Measurements from ENCODE around the gene ASCC3. TPM values are rescaled to one million over a fixed set of nuclear protein-coding genes. Genes with fewer than 3 reads are reported as not detected.

Gene ASCC3
- total RNA-seq, 4 donors from 2014 or later = 21.2 to 41.4 (median 28.5) TPM

DNA sequence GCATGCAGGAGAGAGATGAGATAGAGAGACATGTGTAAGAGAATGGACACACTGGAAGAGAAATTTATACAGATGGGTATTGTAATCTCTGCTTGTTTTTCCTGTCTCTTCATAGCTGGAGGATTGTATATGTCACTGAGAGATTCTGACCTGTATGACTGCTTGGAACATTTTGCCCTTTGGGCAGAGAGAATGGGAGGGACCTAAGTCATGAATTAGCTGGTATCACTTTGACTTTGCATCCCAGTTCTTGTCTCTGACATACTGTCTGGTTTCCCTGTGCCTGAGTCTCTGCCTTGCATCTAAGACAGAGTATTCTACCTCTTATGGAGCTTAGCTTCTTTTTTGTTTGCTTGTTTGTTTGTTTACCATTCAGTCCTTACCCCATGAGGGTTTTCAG lies 37.0 kb upstream of the ASCC3 start:
- no peaks in the 10 kb centered on the region for H3K27me3 ChIP-seq
- no peaks in the 10 kb centered on the region for H3K4me1 ChIP-seq
- no peaks in the 10 kb centered on the region for H3K36me3 ChIP-seq
- TF ChIP-seq POLR2A (IDR thresholded peaks at IDR 0.05) = no peak
- no peak for TF ChIP-seq EP300 (IDR thresholded peaks at IDR 0.05)
- TF ChIP-seq POLR2AphosphoS5 (IDR thresholded peaks at IDR 0.05) = no peak
- TF ChIP-seq, protein P1, sequence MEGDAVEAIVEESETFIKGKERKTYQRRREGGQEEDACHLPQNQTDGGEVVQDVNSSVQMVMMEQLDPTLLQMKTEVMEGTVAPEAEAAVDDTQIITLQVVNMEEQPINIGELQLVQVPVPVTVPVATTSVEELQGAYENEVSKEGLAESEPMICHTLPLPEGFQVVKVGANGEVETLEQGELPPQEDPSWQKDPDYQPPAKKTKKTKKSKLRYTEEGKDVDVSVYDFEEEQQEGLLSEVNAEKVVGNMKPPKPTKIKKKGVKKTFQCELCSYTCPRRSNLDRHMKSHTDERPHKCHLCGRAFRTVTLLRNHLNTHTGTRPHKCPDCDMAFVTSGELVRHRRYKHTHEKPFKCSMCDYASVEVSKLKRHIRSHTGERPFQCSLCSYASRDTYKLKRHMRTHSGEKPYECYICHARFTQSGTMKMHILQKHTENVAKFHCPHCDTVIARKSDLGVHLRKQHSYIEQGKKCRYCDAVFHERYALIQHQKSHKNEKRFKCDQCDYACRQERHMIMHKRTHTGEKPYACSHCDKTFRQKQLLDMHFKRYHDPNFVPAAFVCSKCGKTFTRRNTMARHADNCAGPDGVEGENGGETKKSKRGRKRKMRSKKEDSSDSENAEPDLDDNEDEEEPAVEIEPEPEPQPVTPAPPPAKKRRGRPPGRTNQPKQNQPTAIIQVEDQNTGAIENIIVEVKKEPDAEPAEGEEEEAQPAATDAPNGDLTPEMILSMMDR (IDR thresholded peaks at IDR 0.05) = no peak
- H3K4me3 ChIP-seq = no peak overlapping the region
- no peaks in the 10 kb centered on the region for H3K9me3 ChIP-seq
- no peak for ATAC-seq
- H3K27ac ChIP-seq = no peak overlapping the region

DNA sequence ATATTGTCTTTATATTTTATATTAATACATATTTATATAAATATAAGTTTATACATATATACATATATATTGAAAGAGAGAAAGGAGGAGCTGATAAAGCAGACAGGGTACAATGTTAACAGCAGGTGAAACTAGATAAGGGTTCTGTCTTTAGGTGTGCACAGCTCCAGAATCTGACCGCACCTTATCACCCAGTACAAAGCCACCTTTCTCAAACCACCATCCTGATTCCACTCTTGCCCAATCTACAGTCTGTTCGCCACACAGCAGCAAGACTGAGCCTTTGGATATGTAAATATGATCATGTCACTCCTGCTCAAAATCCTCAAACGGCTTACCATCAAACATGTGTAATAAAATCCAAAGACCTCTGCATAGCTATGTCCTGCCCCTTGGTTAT lies 34.7 kb upstream of the ASCC3 start:
- no peaks in the 10 kb centered on the region for H3K36me3 ChIP-seq
- no peak overlapping the region for H3K4me3 ChIP-seq
- 79 to 91% methylated on average over 3 of the region's 3 CpGs for WGBS, 2 donors (ENCODE audit: low coverage in 1 of 2)
- no peak for ATAC-seq
- TF ChIP-seq POLR2AphosphoS5 (IDR thresholded peaks at IDR 0.05) = no peak
- no peak for TF ChIP-seq POLR2A (IDR thresholded peaks at IDR 0.05)
- TF ChIP-seq, protein P1 (IDR thresholded peaks at IDR 0.05) = no peak
- TF ChIP-seq EP300 (IDR thresholded peaks at IDR 0.05) = no peak
- H3K27ac ChIP-seq = no peak overlapping the region
- H3K9me3 ChIP-seq = no peaks in the 10 kb centered on the region
- H3K27me3 ChIP-seq = no peaks in the 10 kb centered on the region
- H3K4me1 ChIP-seq = no peaks in the 10 kb centered on the region

DNA sequence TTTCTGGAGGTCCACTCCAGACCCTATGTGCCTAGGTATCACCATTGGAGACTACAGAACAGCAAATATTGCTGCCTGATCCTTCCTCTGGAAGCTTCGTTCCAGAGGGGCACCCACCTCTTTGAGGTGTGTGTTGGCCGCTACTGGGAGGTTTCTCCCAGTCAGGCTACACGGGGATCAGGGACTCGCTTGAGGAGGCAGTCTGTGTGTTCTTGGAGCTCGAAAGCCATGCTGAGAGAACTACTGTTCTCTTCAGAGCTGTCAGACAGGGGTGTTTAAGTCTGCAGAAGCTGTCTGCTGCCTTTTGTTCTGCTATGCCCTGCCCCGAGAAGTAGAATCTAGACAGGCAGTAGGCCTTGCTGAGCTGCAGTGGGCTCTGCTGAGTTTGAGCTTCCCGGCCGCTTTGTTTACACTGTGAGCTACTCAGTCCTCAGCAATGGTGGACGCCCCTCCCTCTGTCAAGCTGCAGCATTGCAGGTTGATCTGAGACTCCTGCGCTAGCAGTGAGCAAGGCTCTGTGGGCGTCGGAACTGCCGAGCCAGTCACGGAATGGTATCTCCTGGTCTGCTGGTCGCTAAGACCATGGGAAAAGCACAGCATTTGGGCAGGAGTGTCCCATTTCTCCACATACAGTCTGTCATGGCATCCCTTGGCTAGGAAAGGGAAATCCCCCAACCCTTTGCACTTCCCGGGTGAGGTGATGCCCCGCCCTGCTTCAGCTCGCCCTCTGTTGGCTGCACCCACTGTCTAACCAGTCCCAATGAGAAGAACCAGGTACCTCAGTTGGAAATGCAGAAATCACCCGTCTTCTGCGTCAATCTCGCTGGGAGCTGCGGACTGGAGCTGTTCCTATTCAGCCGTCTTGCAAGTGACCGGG lies 32.5 kb upstream of the ASCC3 start:
- Histone ChIP-seq H3K4me3 (no peak overlapping the region), H3K36me3 (no peaks in the 10 kb centered on the region), H3K27ac (no peak overlapping the region), H3K4me1 (no peaks in the 10 kb centered on the region), H3K9me3 (no peaks in the 10 kb centered on the region), H3K27me3 (no peaks in the 10 kb centered on the region)
- 72 to 93% methylated on average over 8 to 10 of the region's 24 CpGs for WGBS, 2 donors (ENCODE audit: low coverage in 1 of 2)
- TF ChIP-seq POLR2AphosphoS5 (IDR thresholded peaks at IDR 0.05) (no peak), EP300 (IDR thresholded peaks at IDR 0.05) (no peak), POLR2A (IDR thresholded peaks at IDR 0.05) (no peak)
- TF ChIP-seq, protein P1 (IDR thresholded peaks at IDR 0.05) = no peak
- no peak for ATAC-seq

DNA sequence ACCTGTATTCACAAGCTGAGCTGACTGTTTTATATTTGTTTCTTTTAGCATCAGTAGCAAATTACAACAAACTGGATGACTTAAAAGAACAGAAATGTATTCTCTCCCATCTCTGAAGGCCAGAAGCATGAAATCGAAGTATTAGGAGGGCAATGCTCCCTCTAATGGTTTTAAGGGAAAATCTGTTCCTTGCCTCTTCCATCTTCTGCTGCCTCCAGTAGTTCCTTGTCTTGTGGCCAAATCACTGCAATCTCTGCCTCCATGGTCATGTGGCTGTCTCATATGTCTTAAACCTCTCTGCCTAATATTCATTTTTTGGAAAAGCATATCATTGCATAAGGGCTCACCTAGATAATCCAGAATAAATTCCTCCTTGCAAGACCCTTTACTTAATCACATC lies 25.2 kb upstream of the ASCC3 start:
- WGBS, 2 donors (ENCODE audit: low coverage in 1 of 2) = 50 to 58% methylated on average over 1 of the region's 1 CpG
- Histone ChIP-seq H3K9me3 (no peaks in the 10 kb centered on the region), H3K4me1 (no peaks in the 10 kb centered on the region), H3K36me3 (no peaks in the 10 kb centered on the region), H3K4me3 (no peak overlapping the region), H3K27me3 (no peaks in the 10 kb centered on the region), H3K27ac (no peak overlapping the region)
- ATAC-seq = no peak
- TF ChIP-seq POLR2A (IDR thresholded peaks at IDR 0.05) = no peak
- no peak for TF ChIP-seq EP300 (IDR thresholded peaks at IDR 0.05)
- TF ChIP-seq POLR2AphosphoS5 (IDR thresholded peaks at IDR 0.05) = no peak
- TF ChIP-seq, protein P1 (IDR thresholded peaks at IDR 0.05) = no peak

DNA sequence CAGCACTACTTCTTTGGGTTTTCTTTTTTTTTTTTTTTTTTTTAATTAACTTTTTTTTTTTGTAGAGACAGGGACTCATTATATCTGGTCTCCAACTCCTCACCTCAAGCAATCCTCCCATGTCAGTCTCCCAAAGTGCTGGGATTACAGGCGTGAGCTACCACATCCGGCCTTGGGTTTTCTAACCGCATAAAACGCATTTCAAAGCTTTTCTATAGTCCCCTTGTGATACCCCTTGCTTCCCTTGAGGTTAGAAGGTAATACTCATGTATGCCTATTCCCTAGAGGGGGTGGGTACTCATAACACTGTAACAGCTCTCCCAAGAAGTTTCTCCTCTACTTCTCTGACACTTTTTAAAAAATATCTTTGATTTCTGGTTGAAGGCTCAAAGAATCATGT lies 23.9 kb upstream of the ASCC3 start:
- no peak for ATAC-seq
- Histone ChIP-seq H3K9me3 (no peaks in the 10 kb centered on the region), H3K27ac (no peak overlapping the region), H3K36me3 (no peaks in the 10 kb centered on the region), H3K4me3 (no peak overlapping the region), H3K27me3 (no peaks in the 10 kb centered on the region), H3K4me1 (no peaks in the 10 kb centered on the region)
- WGBS, 2 donors (ENCODE audit: low coverage in 1 of 2) = 76 to 90% methylated on average over 2 to 4 of the region's 4 CpGs
- TF ChIP-seq POLR2AphosphoS5 (IDR thresholded peaks at IDR 0.05) (no peak), EP300 (IDR thresholded peaks at IDR 0.05) (no peak), POLR2A (IDR thresholded peaks at IDR 0.05) (no peak)
- TF ChIP-seq, protein P1 (IDR thresholded peaks at IDR 0.05) = no peak
